HepG2 (cell line): Measurements from ENCODE around the gene DGKD. TPM values are rescaled to one million over a fixed set of nuclear protein-coding genes. Genes with fewer than 3 reads are reported as not detected.
A peak's percentile ranks its signal among the peaks of the same experiment; 100 is the strongest.

Source experiments
- ATAC-seq: fragments of 200-7000 bp; cut with Tn5 transposase; 3 replicates; pipeline ENCODE4 v1.9.1; 2020; ENCODE audit warnings: mild to moderate bottlenecking, moderate library complexity
- BruUV-seq: library from RNA; stranded (reverse); fragments of 400-500 nt; replicated peaks from 2 replicates; lab custom pipeline; 2021; lab: Mats Ljungman, UMichigan
- CTCF ChIA-PET: fragments of 300-600 bp; formaldehyde crosslinking; extraction: SDS; loops from one replicate; lab custom pipeline; 2021; ENCODE audit warnings: low total read pairs, inconsistent platforms, low intra/inter-chr PET ratio; lab: Yijun Ruan, JAX
- POLR2A ChIA-PET: fragments of 350-600 bp; sonication (Branson Sonifier 250); formaldehyde crosslinking; loops from one replicate; lab custom pipeline; 2020; ENCODE audit warnings: antibody characterized with exemption, inconsistent platforms; lab: Yijun Ruan, JAX
- DNase-seq: peaks from one replicate; pipeline ENCODE4 v3.0.0-alpha.2; 2015; ENCODE audit warnings: low spot score
- FAIRE-seq: peaks from 3 replicates; lab custom pipeline; 2011; peaks lifted over from hg19 to GRCh38; lab: Jason Lieb, UNC
- H2AFZ ChIP-seq: one replicate; pipeline ENCODE4 v1.6.1; 2011; ENCODE audit warnings: low read length, inconsistent platforms
- H3K27ac ChIP-seq: fragments of 300-600 bp; 3 replicates; pipeline ENCODE4 v1.8.0; 2011; ENCODE audit warnings: mixed run types, mild to moderate bottlenecking, mixed read lengths, low read length, inconsistent platforms; ENCODE audit not compliant: insufficient read depth; ENCODE audit errors: extremely low read length
- H3K27me3 ChIP-seq, 2 experiments: fragments of 200-600 bp in 1 of 2; 2 replicates in 1 of 2; 3 replicates in 1 of 2; pipeline versions ENCODE4 v1.6.0 to v1.8.0; 2011; ENCODE audit warnings: low read length in 2 of 2, mild to moderate bottlenecking in 2 of 2, moderate library complexity in 2 of 2, inconsistent platforms in 1 of 2; ENCODE audit not compliant: insufficient read depth in 2 of 2, control insufficient read depth in 1 of 2
- H3K36me3 ChIP-seq, 2 experiments: fragments of 200-600 bp in 1 of 2; replicated peaks in 1 of 2; 2 replicates in 1 of 2; 3 replicates in 1 of 2; pipeline versions ENCODE4 v1.5.1 to v1.8.0; 2011; ENCODE audit warnings: low read length in 2 of 2, inconsistent platforms in 1 of 2; ENCODE audit not compliant: insufficient read depth in 2 of 2, control insufficient read depth in 1 of 2
- H3K4me1 ChIP-seq: 2 replicates; pipeline ENCODE4 v1.5.1; 2012; ENCODE audit warnings: low read length, inconsistent platforms; ENCODE audit not compliant: insufficient read depth
- H3K4me2 ChIP-seq: 2 replicates; pipeline ENCODE4 v1.6.0; 2011; ENCODE audit warnings: low read depth, low read length, inconsistent platforms
- H3K4me3 ChIP-seq, 3 experiments: fragments of 200-600 bp in 1 of 3; sonication (generic), shearing (Covaris generic) in 1 of 3; replicated peaks in 1 of 3; 2 replicates each; pipeline ENCODE4 v1.5.1; 2011 to 2016; ENCODE audit warnings: low read length in 3 of 3, inconsistent platforms in 2 of 3, low read depth in 2 of 3, mild to moderate bottlenecking in 2 of 3, control low read depth in 1 of 3, mixed read lengths in 1 of 3; ENCODE audit not compliant: insufficient read depth in 1 of 3
- H3K79me2 ChIP-seq: one replicate; pipeline ENCODE4 v1.6.1; 2011; ENCODE audit warnings: low read length, inconsistent platforms; ENCODE audit not compliant: insufficient read depth
- H3K9ac ChIP-seq: 2 replicates; pipeline ENCODE4 v1.6.0; 2011; ENCODE audit warnings: mild to moderate bottlenecking, low read depth, low read length, inconsistent platforms; ENCODE audit not compliant: insufficient read depth
- H3K9me3 ChIP-seq: 2 replicates; pipeline ENCODE4 v1.5.1; 2012; ENCODE audit warnings: mild to moderate bottlenecking, low read length
- H4K20me1 ChIP-seq: 2 replicates; pipeline ENCODE4 v1.6.0; 2011; ENCODE audit warnings: inconsistent platforms, mild to moderate bottlenecking, low read length, moderate library complexity; ENCODE audit not compliant: insufficient read depth
- GLI4 ChIP-seq: sonication (generic); formaldehyde crosslinking; IDR thresholded peaks from 2 replicates; pipeline ENCODE4 v1.5.1; 2020; ENCODE audit warnings: missing genetic modification reagents, mild to moderate bottlenecking, moderate library complexity, borderline replicate concordance
- HMGA1 ChIP-seq: sonication (generic); formaldehyde crosslinking; conservative IDR thresholded peaks from 2 replicates; pipeline ENCODE4 v1.4.0; 2020; ENCODE audit warnings: missing genetic modification reagents
- PHB2 ChIP-seq: fragments of 450-650 bp; IDR thresholded peaks from 2 replicates; pipeline ENCODE4 v1.6.1; 2018; ENCODE audit not compliant: partially characterized antibody
- ZBTB1 ChIP-seq: sonication (generic); formaldehyde crosslinking; IDR thresholded peaks from 2 replicates; pipeline ENCODE4 v1.4.0; 2020; ENCODE audit warnings: missing genetic modification reagents, borderline replicate concordance
- ZNF143 ChIP-seq: sonication (generic); formaldehyde crosslinking; IDR thresholded peaks from 2 replicates; pipeline ENCODE4 v1.4.0; 2020; ENCODE audit warnings: missing genetic modification reagents
- WGBS: methylation state at CpG from one replicate; pipeline ENCODE4 v1.1.6; 2017; ENCODE audit warnings: low lambda C conversion rate; 5-methylcytosine and 5-hydroxymethylcytosine counted together
- in situ Hi-C: cut with HindIII; loops from 2 replicates; pipeline ENCODE4 v1.10.0; 2017; ENCODE audit warnings: low pct_unique_long_range_greater_than_20kb; ENCODE audit not compliant: extremely low pct_ligation_motif_present
- intact Hi-C: fragments of 100-400 bp; cut with micrococcal nuclease; formaldehyde crosslinking; loops from one replicate; pipeline ENCODE4 v1.10.0; 2022; ENCODE audit not compliant: unreplicated experiment
- polyA plus RNA-seq, 8 experiments: library from polyadenylated mRNA; depleted of rRNA in 3 of 8; stranded (reverse) in 7 of 8; unstranded in 1 of 8; fragments of >200 nt; fragmentation: Illumina TruSeq in 4 of 8; extraction: Trizol in 4 of 8; gene quantifications; 2 replicates each; pipeline versions ENCODE4 v1.2.1 to v1.2.3, GENCODE V29; 2011 to 2016; ENCODE audit warnings: low read depth in 4 of 8, missing spikeins in 1 of 8, mixed read lengths in 1 of 8; ENCODE audit not compliant: insufficient read depth in 1 of 8
- total RNA-seq, 5 experiments: library from RNA; depleted of rRNA; stranded (reverse); fragments of >200 nt; fragmentation: Illumina TruSeq; extraction: Trizol; gene quantifications; 2 replicates each; pipeline ENCODE4 v1.2.3, GENCODE V29; 2016; ENCODE audit warnings: low read depth in 1 of 5
- TF ChIP-seq, protein P1 (sequence below): sonication (generic); formaldehyde crosslinking; IDR thresholded peaks from 2 replicates; pipeline ENCODE4 v1.5.0; 2020; ENCODE audit warnings: missing genetic modification reagents
- TF ChIP-seq, protein P2 (sequence below): sonication (generic); formaldehyde crosslinking; conservative IDR thresholded peaks from 2 replicates; pipeline ENCODE4 v1.4.0; 2020; ENCODE audit warnings: missing genetic modification reagents
- TF ChIP-seq, protein P3 (sequence below): IDR thresholded peaks from 2 replicates; pipeline ENCODE4 v1.4.0; 2020; ENCODE audit warnings: mild to moderate bottlenecking, missing genetic modification reagents
- TF ChIP-seq, protein P4 (sequence below), 2 experiments: sonication (generic) in 1 of 2; formaldehyde crosslinking in 1 of 2; IDR thresholded peaks; 2 replicates each; pipeline versions ENCODE4 v1.5.1 to v1.6.1; 2011 to 2020; ENCODE audit warnings: borderline replicate concordance in 1 of 2, low read depth in 1 of 2, low read length in 1 of 2, mild to moderate bottlenecking in 1 of 2, missing genetic modification reagents in 1 of 2, moderate library complexity in 1 of 2

DGKD gene
- total and polyA plus RNA-seq, 2 of the 13 experiments (the other 11 are each of a cell fraction or from before 2014, with no cell fraction given), result 24.5 to 33.2 TPM

DNA sequence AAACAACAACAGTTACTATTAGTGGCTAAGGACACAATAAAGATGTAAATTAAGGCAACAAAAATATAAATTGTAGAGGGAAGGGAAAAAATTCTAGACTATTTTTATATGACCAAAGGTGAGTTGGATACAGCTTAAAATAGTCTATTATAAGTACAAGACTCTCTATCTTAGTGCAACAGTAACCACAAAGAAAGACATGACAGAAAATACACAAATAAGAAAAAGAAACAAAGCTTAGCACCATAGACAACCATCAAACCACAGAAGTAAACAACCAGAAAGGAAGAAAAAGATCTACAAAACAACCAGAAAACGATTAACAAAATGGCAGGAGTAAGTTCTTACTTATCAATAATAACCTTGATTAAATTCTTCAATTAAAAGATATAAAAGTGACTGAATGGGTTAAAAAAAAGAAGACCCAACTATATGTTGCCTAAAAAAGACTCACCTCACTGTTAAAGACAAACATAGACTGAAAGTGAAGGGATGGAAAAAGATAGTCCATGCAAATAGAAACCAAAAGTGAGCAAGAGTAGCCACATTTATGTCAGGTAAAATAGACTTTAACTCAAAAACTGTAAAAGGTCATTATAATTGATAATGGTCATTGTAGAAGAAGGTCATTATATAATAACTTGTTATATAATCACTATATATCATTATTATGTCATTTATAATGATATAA is 149.8 kb downstream of the DGKD start:
- WGBS, result 87% methylated on average over 1 of the region's 1 CpG
- in situ Hi-C loops, result no loop called here
- Histone ChIP-seq H3K4me1 (no peaks in the 10 kb centered on the region), H3K27me3 (no peaks in the 10 kb centered on the region), H2AFZ (no peak overlapping the region), H3K79me2 (no peaks in the 10 kb centered on the region), H3K27ac (no peak overlapping the region), H4K20me1 (no peaks in the 10 kb centered on the region), H3K36me3 (peaks cover 1 to 22% of the 10 kb centered on the region in 2 experiments; a peak in 2 of 5 replicates), H3K4me3 (no peak overlapping the region), H3K9me3 (peaks cover 19% of the 10 kb centered on the region), H3K9ac (no peak overlapping the region), H3K4me2 (no peak overlapping the region)
- BruUV-seq, result no TSS peak
- TF ChIP-seq, protein P1, sequence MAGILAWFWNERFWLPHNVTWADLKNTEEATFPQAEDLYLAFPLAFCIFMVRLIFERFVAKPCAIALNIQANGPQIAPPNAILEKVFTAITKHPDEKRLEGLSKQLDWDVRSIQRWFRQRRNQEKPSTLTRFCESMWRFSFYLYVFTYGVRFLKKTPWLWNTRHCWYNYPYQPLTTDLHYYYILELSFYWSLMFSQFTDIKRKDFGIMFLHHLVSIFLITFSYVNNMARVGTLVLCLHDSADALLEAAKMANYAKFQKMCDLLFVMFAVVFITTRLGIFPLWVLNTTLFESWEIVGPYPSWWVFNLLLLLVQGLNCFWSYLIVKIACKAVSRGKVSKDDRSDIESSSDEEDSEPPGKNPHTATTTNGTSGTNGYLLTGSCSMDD, result no peak
- TF ChIP-seq ZNF143 (CRISPR knock-in tag) (no peak), PHB2 (no peak), ZBTB1 (CRISPR knock-in tag) (no peak), HMGA1 (CRISPR knock-in tag) (no peak), GLI4 (CRISPR knock-in tag) (no peak)
- TF ChIP-seq, protein P2, sequence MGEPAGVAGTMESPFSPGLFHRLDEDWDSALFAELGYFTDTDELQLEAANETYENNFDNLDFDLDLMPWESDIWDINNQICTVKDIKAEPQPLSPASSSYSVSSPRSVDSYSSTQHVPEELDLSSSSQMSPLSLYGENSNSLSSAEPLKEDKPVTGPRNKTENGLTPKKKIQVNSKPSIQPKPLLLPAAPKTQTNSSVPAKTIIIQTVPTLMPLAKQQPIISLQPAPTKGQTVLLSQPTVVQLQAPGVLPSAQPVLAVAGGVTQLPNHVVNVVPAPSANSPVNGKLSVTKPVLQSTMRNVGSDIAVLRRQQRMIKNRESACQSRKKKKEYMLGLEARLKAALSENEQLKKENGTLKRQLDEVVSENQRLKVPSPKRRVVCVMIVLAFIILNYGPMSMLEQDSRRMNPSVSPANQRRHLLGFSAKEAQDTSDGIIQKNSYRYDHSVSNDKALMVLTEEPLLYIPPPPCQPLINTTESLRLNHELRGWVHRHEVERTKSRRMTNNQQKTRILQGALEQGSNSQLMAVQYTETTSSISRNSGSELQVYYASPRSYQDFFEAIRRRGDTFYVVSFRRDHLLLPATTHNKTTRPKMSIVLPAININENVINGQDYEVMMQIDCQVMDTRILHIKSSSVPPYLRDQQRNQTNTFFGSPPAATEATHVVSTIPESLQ, result no peak
- TF ChIP-seq, protein P3, sequence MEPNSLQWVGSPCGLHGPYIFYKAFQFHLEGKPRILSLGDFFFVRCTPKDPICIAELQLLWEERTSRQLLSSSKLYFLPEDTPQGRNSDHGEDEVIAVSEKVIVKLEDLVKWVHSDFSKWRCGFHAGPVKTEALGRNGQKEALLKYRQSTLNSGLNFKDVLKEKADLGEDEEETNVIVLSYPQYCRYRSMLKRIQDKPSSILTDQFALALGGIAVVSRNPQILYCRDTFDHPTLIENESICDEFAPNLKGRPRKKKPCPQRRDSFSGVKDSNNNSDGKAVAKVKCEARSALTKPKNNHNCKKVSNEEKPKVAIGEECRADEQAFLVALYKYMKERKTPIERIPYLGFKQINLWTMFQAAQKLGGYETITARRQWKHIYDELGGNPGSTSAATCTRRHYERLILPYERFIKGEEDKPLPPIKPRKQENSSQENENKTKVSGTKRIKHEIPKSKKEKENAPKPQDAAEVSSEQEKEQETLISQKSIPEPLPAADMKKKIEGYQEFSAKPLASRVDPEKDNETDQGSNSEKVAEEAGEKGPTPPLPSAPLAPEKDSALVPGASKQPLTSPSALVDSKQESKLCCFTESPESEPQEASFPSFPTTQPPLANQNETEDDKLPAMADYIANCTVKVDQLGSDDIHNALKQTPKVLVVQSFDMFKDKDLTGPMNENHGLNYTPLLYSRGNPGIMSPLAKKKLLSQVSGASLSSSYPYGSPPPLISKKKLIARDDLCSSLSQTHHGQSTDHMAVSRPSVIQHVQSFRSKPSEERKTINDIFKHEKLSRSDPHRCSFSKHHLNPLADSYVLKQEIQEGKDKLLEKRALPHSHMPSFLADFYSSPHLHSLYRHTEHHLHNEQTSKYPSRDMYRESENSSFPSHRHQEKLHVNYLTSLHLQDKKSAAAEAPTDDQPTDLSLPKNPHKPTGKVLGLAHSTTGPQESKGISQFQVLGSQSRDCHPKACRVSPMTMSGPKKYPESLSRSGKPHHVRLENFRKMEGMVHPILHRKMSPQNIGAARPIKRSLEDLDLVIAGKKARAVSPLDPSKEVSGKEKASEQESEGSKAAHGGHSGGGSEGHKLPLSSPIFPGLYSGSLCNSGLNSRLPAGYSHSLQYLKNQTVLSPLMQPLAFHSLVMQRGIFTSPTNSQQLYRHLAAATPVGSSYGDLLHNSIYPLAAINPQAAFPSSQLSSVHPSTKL (CRISPR knock-in tag), result no peak
- TF ChIP-seq, protein P4, sequence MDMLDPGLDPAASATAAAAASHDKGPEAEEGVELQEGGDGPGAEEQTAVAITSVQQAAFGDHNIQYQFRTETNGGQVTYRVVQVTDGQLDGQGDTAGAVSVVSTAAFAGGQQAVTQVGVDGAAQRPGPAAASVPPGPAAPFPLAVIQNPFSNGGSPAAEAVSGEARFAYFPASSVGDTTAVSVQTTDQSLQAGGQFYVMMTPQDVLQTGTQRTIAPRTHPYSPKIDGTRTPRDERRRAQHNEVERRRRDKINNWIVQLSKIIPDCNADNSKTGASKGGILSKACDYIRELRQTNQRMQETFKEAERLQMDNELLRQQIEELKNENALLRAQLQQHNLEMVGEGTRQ (IDR thresholded peaks at IDR 0.05; ENCODE audit: low read depth, low read length), result no peak
- TF ChIP-seq, protein P4 (CRISPR knock-in tag; IDR thresholded peaks at IDR 0.05; ENCODE audit: borderline replicate concordance), result no peak
- peak; percentile 36 for FAIRE-seq
- intact Hi-C loops, result no loop called here
- ChIA-PET POLR2A (no interaction called here), CTCF (no interaction called here)
- DNase-seq, result no peak
- ATAC-seq, result no peak
